Globus pallidus (tissue), 1 donor: ENCODE measurements around the gene ACVR2A.

Experiments used
- DNase-seq: peaks from one replicate; pipeline ENCODE4 v3.0.0-alpha.2; 2015; ENCODE audit warnings: low spot score

ACVR2A gene

DNA sequence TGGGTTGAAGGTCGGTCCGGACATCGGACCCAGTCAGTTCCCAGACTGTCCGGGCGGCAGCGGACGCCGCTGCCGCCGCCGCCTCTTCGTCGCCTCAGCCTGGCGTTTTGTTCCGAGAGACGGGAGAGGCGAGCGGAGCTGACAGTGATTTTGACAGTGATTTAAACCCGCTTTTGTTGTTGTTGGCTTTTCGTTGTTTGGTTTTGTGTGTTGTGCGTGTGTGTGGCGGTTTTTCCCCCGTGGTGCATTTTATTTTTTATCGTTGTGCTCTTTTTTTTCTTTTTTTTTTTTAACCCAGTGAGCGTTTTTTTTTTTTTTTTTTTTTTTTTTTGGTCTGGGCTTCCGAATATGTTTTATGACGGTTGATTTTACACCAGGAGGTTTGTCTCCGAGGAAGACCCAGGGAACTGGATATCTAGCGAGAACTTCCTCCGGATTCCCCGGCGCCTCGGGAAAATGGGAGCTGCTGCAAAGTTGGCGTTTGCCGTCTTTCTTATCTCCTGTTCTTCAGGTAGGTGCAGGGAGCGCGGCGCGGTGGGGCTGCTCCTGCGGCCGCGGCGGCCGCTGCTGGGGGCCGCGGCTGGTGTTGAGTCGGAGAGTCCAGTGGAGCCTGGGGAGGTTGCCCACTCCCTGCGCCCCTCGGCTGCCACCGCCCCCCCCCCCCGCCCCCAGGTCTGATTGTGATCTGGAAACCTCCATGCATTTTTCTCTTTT, at the start of gene ACVR2A:
TSS of gene ACVR2A (plus strand) at position 333 of the 714 bp plus-strand sequence. CDS start at position 457, 124 bp downstream.
- DNase-seq = peak; percentile 26

DNA sequence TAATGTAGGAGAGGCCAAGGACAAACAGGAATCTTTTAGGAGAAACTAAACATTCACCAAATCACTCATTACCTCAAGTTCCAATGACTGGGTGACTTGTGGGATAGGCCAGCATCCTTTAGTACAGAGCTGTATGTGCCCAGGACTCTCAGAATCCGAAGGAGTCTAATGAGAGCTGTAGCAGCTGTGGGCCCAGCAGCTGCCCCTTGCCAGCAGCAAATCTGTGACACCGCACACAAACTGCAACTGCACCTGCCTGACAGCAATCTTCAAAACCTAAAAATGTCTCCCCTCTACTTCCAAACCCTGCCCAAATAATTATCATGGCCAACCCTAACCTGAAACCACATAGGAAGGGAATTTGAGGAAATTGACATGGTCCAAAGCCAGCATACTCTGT, 44.5 kb upstream of the ACVR2A start:
- DNase-seq = no peak

DNA sequence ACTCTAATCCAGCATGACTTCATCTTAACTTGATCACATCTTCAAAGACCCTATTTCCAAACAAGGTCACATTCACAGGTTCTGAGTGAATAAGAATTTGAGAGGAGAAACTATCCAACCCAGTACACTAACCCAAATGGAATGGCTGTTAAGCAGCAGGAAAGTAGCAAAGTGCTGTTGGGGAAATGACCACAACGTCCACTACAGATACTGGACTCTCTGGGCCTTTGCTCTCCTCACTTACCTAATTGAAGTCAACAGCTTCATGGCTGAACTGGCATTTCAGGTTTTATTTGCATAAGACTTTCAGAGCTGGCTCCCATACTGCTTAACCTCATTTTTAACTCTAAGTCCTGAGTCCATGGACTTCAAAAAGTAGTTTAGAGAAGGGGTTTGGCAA, 38.0 kb upstream of the ACVR2A start:
- no peak for DNase-seq

DNA sequence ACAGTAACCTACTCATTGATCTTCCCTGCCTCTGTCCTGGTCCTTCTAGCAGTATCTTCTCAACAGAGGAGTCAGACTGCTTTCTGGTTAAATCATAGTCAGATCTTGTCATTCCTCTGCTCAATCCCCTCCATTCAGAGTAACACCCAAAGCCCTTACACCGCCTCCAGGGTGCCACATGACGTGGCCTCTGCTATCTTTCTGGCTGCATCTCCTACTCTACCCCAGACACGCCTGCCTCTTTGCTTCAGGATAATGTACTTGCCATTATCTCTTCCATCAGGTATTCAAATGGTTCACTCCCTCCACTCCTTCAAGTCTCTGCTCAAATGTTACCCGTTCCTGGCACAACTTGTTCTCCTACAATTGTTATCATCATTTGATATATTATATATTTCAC, 36.3 kb upstream of the ACVR2A start:
- no peak for DNase-seq

DNA sequence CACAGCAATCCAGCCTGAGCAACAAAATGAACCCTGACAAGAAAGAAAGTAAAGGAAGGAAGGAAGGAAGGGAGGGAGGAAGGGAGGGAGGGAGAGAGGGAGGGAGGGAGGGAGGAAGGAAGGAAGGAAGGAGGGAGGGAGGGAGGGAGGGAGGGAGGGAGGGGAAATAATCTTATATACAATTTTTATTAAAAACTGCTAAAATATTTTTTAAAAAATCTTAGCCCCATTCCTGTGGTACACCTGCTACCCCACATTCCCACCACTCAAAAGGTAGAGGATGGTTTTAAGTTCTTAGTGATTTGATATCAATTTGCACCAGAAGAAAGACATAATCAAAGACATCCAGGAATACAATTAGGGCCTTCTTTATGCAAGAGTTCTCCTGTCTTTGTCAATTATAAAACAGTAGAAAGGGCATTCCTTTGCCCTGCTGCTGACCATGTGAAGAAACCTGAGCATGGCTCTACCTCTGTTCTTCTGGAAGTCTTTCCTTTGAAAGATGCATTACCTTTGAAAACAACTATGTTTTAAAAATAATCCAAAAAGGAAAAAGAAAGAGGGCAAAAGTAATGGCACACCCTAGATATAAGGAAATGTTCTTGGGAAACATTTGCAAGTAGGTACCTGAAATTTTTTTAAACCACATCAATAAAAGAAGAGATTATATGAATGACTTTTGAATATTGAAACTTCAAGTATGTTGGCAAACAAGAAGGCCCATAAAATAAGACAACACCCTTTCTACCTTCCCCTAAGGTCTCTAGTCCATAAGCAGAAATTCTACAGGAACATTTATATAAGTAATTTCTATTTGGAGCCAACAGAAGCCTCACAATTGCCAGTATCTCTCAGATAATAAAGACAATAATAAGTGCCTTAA, 33.7 kb upstream of the ACVR2A start:
- DNase-seq = no peak

DNA sequence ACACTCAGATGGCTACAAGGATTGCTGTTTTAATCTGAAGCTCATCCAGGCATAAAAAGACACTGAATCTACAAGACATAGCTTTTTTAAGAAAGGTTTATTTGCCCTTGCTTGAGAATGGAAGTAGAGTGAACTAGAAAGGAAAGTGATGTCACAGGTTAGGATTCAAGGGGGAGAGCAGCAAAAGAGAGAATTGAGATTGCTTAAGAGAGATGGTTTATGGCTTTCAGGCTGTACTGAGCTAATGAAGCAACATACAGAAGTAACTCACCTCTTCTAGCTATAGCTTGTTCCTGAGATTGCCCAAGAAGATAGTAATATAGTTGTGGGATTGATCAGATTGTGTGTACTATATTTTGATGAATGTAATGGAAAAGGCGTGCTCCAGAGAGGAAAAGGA, 26.1 kb upstream of the ACVR2A start:
- no peak for DNase-seq

DNA sequence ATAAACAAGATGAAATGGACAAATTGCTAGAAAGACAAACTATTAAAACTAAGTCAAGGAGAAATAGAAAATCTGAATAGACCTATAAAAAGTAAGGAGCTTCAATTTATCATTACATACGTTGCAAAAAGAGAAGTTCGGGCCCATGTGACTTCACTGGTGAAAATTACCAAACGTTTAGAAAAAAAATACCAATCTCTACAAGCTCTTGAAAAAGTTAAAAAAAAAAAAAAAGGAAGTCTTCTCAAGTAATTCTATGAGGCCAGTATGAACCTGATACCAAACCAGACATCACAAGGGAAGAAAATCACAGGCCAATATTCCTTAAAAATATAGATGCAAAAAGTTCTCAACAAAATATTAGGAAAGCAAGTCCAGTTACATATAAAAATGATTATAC, 20.2 kb upstream of the ACVR2A start:
- DNase-seq = no peak

DNA sequence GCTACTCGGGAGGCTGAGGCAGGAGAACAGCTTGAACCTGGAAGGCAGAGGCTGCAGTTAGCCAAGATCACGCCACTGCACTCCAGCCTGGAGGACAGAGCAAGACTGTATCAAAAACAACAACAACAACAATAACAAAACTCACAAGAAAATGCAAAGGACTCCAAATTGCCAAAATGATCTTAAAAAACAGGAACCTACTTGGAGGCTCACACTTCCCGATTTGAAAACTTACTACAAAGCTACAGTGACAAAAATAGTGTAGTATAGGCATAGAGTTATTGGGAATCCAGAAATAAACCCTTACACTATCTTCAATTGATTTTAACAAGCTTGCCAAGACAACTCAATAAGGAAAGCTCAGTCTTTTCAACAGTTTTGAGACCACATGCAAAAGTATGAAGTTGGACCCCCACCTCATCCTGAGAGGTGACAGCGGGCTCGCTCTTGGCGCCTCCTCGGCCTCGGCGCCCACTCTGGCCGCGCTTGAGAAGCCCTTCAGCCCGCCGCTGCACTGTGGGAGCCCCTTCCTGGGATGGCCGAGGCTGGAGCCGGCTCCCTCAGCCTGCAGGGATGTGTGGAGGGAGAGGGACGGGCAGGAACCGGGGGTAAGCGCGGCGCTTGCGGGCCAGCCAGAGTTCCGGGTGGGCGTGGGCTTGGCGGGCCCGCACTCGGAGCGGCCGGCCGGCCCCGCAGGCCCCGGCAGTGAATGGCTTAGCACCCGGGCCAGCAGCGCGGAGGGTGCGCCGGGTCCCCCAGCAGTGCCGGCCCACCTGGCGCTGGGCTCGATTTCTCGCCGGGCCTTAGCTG, 18.3 kb upstream of the ACVR2A start:
- no peak for DNase-seq

DNA sequence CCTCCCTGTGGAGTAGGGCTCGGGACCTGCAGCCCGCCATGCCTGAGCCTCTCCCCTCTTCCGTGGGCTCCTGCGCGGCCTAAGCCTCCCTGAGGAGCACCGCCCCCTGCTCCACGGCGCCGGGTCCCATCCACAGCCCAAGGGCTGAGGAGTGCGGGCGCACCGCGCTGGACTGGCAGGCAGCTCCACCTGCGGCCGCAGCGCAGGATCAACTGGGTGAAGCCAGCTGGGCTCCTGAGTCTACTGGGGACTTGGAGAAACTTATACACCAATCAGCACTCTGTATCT, 17.8 kb upstream of the ACVR2A start:
- DNase-seq = no peak

DNA sequence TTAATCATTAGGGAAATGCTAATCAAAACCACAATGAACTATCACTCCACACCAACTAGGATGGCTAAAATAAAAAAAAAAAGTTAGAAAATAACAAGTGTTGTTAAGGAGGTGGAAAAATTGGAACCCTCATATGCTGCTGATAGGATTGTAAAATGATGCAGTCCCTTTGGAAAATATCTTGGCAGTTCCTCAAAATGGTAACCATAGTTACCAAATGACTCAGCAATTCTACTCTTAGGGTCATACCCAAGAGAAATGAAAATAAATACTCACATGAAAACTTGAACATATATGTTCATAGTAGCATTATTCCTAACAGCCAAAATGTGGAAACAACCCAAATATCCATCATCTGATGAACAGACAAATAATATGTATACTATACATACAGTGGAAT, 15.7 kb upstream of the ACVR2A start:
- no peak for DNase-seq

DNA sequence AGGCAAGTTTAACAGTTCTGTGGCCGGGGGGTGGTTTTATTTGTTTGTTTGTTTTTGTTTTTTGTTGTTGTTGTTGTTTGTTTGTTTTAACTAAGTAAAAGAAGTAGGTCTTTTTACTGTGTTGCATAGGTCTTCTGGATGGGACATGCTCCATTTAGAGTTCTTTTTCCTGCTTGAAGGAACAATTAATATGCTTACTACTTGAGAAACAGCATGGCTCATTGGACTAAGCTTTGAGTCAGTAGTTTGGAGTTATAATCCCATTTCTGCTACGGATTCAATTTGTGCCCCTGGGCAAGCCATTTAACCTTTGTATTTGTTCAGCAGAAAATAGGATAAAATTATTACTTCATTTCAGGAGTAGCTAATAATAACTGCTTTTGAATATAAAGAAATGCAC, 8.7 kb upstream of the ACVR2A start:
- no peak for DNase-seq

DNA sequence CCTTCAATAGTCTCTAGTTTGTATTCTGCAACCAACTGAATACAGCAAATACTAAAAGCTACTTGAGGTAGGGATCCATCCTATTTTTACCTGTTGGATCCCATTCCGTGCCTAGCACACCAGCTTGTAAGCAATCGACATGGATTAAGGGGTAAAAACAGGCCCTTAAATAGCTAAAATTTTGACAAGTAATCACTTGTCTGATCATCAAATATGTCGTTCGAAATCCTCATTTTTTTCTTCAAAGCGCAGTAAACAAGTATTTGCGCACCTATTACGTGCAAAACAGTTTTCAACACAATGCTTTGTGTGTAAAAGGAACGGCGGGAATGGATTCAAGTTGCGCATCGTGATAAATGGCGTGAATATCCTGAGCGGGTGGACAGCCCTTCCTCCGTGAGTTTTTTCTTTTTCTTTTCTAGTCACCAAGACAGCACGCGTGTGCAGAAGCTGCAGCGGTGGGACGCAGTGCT, 1.4 kb upstream of the ACVR2A start:
- no peak for DNase-seq

DNA sequence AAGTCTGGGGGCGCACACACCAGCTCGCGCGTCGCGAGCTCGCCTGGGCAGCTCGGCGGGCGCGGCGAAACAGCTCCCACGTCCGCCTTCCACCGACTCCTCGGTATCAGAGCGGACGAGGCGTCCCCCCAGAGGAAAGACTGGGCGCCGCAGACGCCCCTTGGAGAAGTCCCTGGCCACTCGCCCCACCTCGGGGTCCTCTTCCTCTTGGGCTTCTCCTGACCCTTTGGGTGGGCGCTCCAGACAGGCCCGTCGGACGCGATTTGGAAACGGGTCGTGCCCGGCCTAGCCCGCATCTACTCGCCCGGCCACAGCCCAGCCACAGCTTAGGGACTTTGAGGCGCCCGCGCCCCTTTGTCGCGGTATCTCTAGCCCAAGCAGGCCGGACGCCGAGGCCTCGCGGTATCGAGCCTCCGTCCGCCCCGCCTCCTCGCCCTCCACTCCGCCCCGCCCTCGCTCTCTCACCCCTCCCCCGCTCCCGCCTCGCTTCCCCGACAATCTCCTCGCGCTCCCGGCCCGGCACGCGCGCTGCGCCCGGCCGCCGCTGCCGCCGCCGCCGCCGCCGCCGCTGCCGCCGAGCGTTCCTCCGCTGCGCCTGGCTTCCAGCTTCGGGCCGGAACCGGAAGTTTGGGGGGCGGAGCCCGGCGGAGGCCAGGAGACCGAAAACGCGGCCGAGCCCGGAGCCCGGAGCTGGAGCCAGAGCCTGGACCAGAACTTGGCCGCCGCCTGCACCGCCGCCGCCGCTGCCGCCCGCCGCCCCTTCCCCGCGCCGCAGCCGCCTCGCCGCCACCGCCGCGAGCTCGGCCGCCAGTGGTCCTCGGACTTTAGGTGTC, 749 bp upstream of the ACVR2A start:
- peak; percentile 86 for DNase-seq

DNA sequence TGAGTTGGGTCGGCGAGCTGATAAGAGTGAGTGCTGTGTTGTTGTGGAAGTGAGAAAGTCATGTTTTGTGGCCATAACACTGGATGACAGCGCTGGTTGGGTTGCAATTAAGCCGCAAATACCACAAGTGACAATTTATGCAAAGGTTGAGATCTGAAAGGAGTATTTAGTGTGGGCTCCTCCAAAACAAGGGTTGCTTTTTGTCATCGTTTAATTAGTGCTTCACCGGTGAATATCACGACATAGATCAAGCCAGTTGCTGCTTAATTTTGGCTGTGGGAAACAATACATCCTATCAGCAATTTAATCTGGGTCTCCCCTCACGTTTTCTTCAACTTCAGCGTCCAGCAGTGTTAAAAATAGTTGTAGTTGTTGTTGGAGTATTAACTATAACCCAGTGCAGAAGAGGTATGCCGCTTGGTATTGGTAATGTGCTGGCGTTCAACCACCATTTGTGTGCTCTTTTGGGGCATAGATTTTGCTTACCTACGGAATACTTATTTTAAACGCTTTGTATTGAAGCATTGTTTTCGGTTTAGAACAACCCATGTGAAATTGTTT, 662 bp downstream of the ACVR2A start:
- DNase-seq = peak; percentile 24

DNA sequence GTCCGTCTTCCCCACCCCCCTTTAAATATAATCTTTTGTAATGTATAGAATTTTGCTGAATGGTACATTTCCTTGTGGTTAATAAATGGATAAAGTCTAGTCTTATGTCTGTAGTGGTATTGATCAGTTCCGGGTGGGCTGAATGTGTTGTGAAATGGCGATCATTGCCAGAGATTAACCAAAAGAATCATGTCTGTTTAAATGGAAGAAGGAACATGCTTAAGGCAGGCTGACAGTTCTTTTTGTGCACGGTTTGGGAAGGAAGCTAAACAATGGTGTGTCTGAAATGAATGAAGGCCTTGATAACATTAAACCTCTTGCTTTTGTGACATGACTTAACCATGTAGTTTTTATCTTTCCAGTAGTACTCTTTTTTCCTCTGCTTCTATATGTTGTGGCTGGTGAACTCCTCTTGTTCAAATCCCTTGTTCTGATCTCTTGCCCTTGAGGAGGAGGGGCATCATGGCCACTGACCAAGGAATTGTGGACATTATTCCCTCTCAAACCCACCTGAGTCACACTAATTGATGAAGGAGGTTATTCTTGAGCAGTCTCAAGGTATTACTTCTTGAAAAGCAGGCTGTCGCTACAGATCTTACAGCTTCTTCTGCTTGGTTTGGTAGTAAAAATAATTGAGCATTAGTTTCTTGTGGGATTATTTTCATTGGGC, 1.7 kb downstream of the ACVR2A start:
- DNase-seq = peak; percentile 20

DNA sequence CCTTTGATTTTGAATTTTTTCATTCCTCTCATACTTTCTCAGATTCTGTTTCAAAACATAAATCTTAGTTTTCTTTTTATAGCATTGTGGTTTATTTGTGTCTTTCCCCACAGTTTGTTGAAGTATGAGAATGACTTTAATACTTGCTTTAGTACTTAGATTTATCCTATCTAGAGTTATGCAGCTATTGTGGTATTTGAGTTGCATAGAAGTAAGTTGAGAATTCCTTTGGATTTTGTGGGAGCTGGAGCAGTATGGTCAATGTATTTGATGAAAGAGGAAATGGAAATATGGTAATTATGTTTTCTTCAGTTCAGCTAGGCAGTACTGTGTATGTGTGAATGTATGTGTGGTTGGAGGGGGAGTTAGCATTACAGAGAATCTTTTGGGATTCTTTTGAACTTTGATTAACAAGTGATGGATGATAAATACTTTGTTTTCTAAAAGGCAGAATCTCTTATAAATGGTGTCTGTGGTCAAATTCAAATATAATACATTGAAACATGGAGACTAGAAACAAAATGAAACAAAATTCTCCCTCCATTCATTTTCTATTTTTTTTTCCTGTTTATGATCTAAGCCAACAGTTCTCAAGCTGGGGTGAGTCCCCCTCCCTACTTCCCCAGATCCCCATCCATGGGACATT, 3.0 kb downstream of the ACVR2A start:
- DNase-seq = no peak

DNA sequence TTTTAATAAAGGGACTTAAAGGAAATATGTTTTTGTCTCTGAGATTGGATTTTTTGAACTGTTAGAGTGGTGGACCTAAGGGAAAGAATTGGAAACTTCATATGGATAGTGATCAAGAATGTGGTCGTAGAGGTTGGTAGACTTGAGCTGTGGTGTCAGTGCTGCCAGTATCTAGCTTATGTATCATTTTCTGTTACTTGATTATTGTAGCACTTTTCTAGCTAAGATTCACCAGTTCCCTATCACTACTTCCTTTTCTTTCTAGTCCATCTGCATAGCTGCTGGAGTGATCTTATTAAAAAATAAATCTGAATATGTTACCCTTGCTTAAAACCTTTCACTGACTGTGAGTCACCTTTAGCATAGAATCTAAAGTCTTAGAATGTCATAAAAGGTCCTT, 6.0 kb downstream of the ACVR2A start:
- no peak for DNase-seq

DNA sequence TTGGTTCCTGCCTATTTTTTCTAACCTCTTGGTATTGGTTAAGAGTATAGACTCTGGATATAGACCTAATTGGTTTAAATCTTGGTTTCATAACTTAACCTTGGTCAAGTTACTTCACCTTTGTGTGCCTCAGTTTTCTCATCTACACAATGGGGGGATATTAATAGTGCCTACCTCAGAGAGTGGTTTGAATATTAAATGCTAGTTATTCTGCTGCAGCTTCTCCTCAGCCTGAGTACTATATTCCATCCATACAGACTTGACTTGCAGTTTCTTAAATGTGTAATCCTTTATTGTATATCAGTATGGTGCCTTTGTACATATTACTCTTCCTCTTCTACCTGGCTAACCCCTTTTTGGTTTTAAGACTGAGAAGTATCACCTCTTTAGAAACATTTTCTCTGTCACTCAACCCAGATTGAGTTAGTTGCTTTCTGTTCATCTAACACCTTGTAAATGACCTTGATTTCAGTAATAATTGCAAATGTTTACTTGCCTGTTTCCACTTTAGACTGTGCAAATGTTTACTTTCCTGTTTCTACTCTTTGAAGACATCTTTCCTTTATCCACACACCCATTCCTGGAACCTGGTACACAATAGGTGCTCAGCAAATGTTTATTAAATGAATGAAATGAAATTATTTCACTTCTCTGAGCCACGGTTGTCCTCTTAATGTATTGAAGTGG, 6.6 kb downstream of the ACVR2A start:
- no peak for DNase-seq

DNA sequence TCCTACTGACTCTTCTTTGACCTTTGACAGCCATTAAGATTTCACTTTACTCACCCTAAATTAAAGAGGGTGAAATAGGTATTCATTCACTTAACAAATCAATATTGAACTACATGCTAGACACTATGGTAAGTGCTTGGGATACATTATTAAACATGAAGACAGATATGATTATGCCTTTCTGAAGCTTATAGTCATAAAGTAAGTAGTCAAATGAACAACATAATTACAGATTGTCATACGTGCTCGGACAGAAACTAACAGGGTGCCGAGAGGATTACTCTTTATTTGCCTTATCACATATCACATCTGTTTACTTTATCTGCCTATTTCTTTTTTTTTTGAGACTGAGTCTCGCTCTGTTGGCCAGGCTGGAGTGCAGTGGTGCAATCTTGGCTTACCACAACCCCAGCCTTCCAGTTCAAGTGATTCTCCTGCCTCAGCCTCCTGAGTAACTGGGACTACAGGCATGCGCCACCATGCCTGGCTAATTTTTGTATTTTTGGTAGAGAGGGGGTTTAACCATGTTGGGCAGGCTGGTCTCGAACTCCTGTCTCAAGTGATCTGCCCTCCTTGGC, 9.8 kb downstream of the ACVR2A start:
- no peak for DNase-seq
